ENCODE results near the gene LOXL4. TPM values are rescaled to one million over a fixed set of nuclear protein-coding genes. Genes with fewer than 3 reads are reported as not detected.

Gene LOXL4
- total RNA-seq, 1 donor from 2014 or later, result 1.7 TPM

DNA sequence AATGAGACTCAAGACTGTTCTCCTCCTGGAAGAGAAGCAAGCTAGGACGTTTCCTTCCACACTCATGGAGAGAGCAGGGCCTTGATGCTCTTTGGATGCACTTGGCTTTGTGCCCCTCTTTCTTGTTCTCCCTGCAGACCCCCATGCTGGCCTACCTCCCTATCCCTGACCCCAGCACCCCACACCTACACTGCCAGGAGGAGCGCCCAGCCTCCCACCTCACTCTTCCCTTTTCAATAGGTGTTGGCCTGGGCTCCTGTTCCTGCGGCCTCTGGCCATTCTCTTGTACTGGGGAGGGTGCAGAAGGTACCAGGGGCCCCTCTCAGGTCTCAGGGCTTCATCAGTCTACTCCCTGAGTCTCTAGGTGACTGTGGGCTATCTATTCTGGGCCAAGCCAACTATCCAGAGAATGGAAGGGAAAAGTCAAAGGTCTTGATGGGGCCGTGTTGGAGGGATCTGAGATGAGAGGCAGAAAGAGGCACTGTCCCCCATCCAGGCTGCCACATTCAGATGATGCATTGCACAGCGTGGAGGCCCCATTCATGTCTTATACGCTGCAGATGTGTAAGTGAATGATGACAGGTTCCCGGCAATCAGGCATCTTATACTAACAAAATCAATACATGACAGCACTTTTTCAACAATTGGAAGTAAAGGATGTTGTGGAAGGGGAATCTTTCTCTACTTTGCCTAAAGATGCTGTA lies 32.7 kb upstream of the LOXL4 start:
- Mint-ChIP-seq H3K27me3 (ENCODE audit: low read depth) (no peaks in the 10 kb centered on the region), H3K4me3 (no peak overlapping the region), H3K4me1 (peaks cover 15% of the 10 kb centered on the region), H3K36me3 (ENCODE audit: low read depth) (no peaks in the 10 kb centered on the region), H3K9me3 (no peaks in the 10 kb centered on the region), H3K27ac (ENCODE audit: unreplicated experiment) (no peak overlapping the region)
- no peak for DNase-seq (ENCODE audit: low read depth, low spot score)
- TF ChIP-seq CTCF (conservative IDR thresholded peaks at IDR 0.05), result no peak

- Mint-ChIP-seq H3K36me3 (ENCODE audit: low read depth) (no peaks in the 10 kb centered on the region), H3K4me3 (no peak overlapping the region), H3K9me3 (no peaks in the 10 kb centered on the region), H3K27ac (ENCODE audit: unreplicated experiment) (no peak overlapping the region), H3K27me3 (ENCODE audit: low read depth) (no peaks in the 10 kb centered on the region), H3K4me1 (peaks cover 15% of the 10 kb centered on the region)
- no peak for TF ChIP-seq CTCF (conservative IDR thresholded peaks at IDR 0.05)
- no peak for DNase-seq (ENCODE audit: low read depth, low spot score)
These were observed 31.3 kb upstream of the LOXL4 start for GRCh38 chr10:98299341-98299740.

DNA sequence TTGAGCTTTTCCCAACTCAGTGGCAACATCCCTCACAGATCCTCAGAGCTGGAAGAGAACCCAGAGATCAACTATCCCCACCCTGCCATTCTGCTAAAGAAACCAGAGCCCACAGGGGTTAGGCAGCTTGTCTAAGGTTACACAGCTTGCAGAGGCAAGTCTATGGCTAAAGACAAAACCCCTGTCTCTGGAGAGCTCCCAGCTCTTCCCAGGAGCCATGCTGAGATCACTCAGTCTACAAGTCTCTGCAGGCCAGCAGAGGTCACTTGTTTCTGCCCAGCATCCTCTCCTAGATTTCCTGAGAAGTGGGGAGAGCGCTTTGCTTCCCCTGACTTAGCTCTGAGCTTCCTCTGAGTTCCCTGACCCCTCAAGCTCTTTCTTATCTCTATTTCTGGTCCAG lies 28.5 kb upstream of the LOXL4 start:
- TF ChIP-seq CTCF (conservative IDR thresholded peaks at IDR 0.05), result no peak
- H3K9me3 Mint-ChIP-seq, result no peaks in the 10 kb centered on the region
- H3K4me3 Mint-ChIP-seq, result no peak overlapping the region
- peaks cover 15% of the 10 kb centered on the region for H3K4me1 Mint-ChIP-seq
- DNase-seq (ENCODE audit: low read depth, low spot score), result no peak
- H3K27ac Mint-ChIP-seq (ENCODE audit: unreplicated experiment), result no peak overlapping the region
- peaks cover 2% of the 10 kb centered on the region for H3K27me3 Mint-ChIP-seq (ENCODE audit: low read depth)
- H3K36me3 Mint-ChIP-seq (ENCODE audit: low read depth), result no peaks in the 10 kb centered on the region

DNA sequence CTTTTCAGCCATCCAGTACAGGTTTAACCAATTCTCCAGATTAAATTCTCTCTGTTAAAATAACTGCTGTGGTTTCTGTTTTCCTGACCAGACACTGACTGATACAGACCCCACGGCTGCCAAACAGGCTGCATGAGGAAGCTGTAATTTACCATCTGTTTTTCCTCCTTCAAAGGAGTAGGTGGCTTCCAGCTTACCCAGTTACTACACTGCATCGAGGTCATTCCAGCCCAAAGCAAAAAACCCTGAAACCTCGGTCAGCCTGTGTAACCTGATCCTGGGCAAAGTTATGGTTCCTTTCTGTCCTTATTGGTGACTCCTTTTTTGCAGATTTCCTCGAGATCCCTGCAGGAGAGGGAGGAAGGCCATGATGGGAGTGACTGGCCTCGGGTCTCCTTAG lies 27.9 kb upstream of the LOXL4 start:
- H3K4me1 Mint-ChIP-seq, result peaks cover 15% of the 10 kb centered on the region
- no peak for DNase-seq (ENCODE audit: low read depth, low spot score)
- TF ChIP-seq CTCF (conservative IDR thresholded peaks at IDR 0.05), result no peak
- no peak overlapping the region for H3K4me3 Mint-ChIP-seq
- no peak overlapping the region for H3K27ac Mint-ChIP-seq (ENCODE audit: unreplicated experiment)
- H3K9me3 Mint-ChIP-seq, result no peaks in the 10 kb centered on the region
- peaks cover 3% of the 10 kb centered on the region for H3K27me3 Mint-ChIP-seq (ENCODE audit: low read depth)
- H3K36me3 Mint-ChIP-seq (ENCODE audit: low read depth), result no peaks in the 10 kb centered on the region

- no peak for TF ChIP-seq CTCF (conservative IDR thresholded peaks at IDR 0.05)
- no peak overlapping the region for H3K27ac Mint-ChIP-seq (ENCODE audit: unreplicated experiment)
- no peak for DNase-seq (ENCODE audit: low read depth, low spot score)
- H3K27me3 Mint-ChIP-seq (ENCODE audit: low read depth), result peaks cover 3% of the 10 kb centered on the region
- H3K4me1 Mint-ChIP-seq, result peaks cover 15% of the 10 kb centered on the region
- no peak overlapping the region for H3K4me3 Mint-ChIP-seq
- H3K36me3 Mint-ChIP-seq (ENCODE audit: low read depth), result no peaks in the 10 kb centered on the region
- H3K9me3 Mint-ChIP-seq, result no peaks in the 10 kb centered on the region
These were observed 27.4 kb upstream of the LOXL4 start for GRCh38 chr10:98295401-98295811.
